Panc1 (cell line): ENCODE data around the gene PSMB11. TPM values are rescaled to one million over a fixed set of nuclear protein-coding genes. Genes with fewer than 3 reads are reported as not detected.

Source experiments
- ATAC-seq: fragments of 200-7000 bp; cut with Tn5 transposase; 2 replicates; pipeline ENCODE4 v1.9.1; 2020; ENCODE audit warnings: mild to moderate bottlenecking, moderate library complexity
- BruUV-seq: library from RNA; stranded (reverse); fragments of 400-500 nt; replicated peaks from 2 replicates; lab custom pipeline; 2021; lab: Mats Ljungman, UMichigan
- CTCF ChIA-PET: fragments of 300-600 bp; sonication (Branson Sonifier 250); formaldehyde crosslinking; loops from one replicate; lab custom pipeline; 2022; ENCODE audit warnings: antibody characterized with exemption; lab: Charles Lee
- POLR2A ChIA-PET: fragments of 300-600 bp; sonication (Branson Sonifier 250); formaldehyde crosslinking; loops from one replicate; lab custom pipeline; 2022; ENCODE audit warnings: antibody characterized with exemption; lab: Charles Lee
- DNase-seq: peaks from one replicate; pipeline ENCODE4 v3.0.0-alpha.2; 2010; ENCODE audit warnings: low read depth, low spot score
- H3K27ac ChIP-seq: 2 replicates; pipeline ENCODE4 v1.5.1; 2011; ENCODE audit warnings: mild to moderate bottlenecking, low read length, inconsistent platforms
- H3K27me3 ChIP-seq: fragments of 200-500 bp; sonication (Bioruptor generic); 2 replicates; pipeline ENCODE4 v1.6.0; 2014; ENCODE audit warnings: low read length, inconsistent platforms; ENCODE audit not compliant: control insufficient read depth, insufficient read depth
- H3K36me3 ChIP-seq: fragments of 200-500 bp; sonication (Bioruptor generic); 2 replicates; pipeline ENCODE4 v1.5.1; 2014; ENCODE audit warnings: inconsistent platforms, mild to moderate bottlenecking, low read length, moderate library complexity; ENCODE audit not compliant: control insufficient read depth, insufficient read depth
- H3K4me1 ChIP-seq: 2 replicates; pipeline ENCODE4 v1.5.1; 2011; ENCODE audit warnings: inconsistent platforms, mild to moderate bottlenecking, low read length, moderate library complexity; ENCODE audit not compliant: control insufficient read depth, insufficient read depth
- H3K4me3 ChIP-seq, 2 experiments: 2 replicates each; pipeline ENCODE4 v1.5.1; 2011 to 2012; ENCODE audit warnings: low read depth in 2 of 2, low read length in 2 of 2, mild to moderate bottlenecking in 2 of 2, inconsistent platforms in 1 of 2, moderate library complexity in 1 of 2
- H3K9me3 ChIP-seq: fragments of 200-500 bp; sonication (Bioruptor generic); 2 replicates; pipeline ENCODE4 v1.5.1; 2014; ENCODE audit warnings: low read depth, mild to moderate bottlenecking, inconsistent platforms, low read length, moderate library complexity; ENCODE audit not compliant: control insufficient read depth, insufficient read depth
- POLR2AphosphoS5 ChIP-seq: IDR thresholded peaks from 2 replicates; pipeline ENCODE4 v1.6.1; 2012; ENCODE audit warnings: mild to moderate bottlenecking, low read depth, low read length, moderate library complexity
- REST ChIP-seq, 2 experiments: IDR thresholded peaks; 2 replicates each; pipeline ENCODE4 v1.6.1; 2011 to 2012; ENCODE audit warnings: low read depth in 2 of 2, control low read depth in 1 of 2, low read length in 1 of 2, mild to moderate bottlenecking in 1 of 2, moderate library complexity in 1 of 2; ENCODE audit not compliant: insufficient read depth in 1 of 2
- SIN3A ChIP-seq: IDR thresholded peaks from 2 replicates; pipeline ENCODE4 v1.6.1; 2012; ENCODE audit warnings: low read depth, mild to moderate bottlenecking, low read length, moderate library complexity, borderline replicate concordance; ENCODE audit not compliant: insufficient read depth
- TCF7L2 ChIP-seq: IDR thresholded peaks from 2 replicates; pipeline ENCODE4 v1.6.1; 2011; ENCODE audit warnings: mild to moderate bottlenecking, low read depth, low read length, inconsistent platforms
- in situ Hi-C: cut with HindIII; loops from 2 replicates; pipeline ENCODE4 v1.10.0; 2016; ENCODE audit warnings: low sequenced_read_pairs, low pct_unique_long_range_greater_than_20kb
- intact Hi-C: fragments of 100-400 bp; cut with micrococcal nuclease; formaldehyde crosslinking; loops from one replicate; pipeline ENCODE4 v1.10.0; 2022; ENCODE audit not compliant: unreplicated experiment
- total RNA-seq: library from RNA; stranded (reverse); gene quantifications from one replicate; pipeline ENCODE4 v1.2.1, GENCODE V29; 2021; ENCODE audit not compliant: unreplicated experiment
- TF ChIP-seq, protein P1 (sequence below): fragments of 450-650 bp; IDR thresholded peaks from 2 replicates; pipeline ENCODE4 v1.5.1; 2017; ENCODE audit warnings: mild to moderate bottlenecking

Gene PSMB11
- total RNA-seq, 1 experiment from 2014 or later, result not detected

DNA sequence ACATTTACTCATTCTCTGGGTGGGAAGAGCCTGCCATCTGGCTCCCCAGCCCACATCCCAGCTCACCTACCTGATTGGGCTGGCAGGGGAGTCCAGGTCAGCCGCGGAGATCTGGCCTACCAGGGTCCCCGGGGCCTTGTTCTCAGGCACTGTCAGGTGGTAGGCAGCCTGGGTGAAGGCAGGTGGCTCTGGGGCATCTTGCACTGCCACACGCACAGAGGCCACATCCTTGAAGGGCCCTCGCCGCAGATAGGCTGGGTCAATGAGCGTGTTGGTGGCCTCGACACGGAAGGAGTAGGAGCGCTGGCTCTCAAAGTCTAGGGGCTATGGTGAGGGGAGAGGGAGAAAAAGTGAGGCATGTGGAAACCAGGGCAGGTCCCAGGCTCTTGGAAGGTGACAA, 11.4 kb downstream of the PSMB11 start:
- Histone ChIP-seq H3K36me3 (no peaks in the 10 kb centered on the region), H3K9me3 (no peaks in the 10 kb centered on the region), H3K4me1 (peaks cover 3% of the 10 kb centered on the region), H3K27ac (no peak overlapping the region), H3K27me3 (no peaks in the 10 kb centered on the region), H3K4me3 (no peak overlapping the region)
- ChIA-PET POLR2A (no interaction called here), CTCF (interaction anchor here (1.0 kb wide), 1 partner anchor 67 kb away, joined by 3 read pairs; no protein-coding TSS in a partner anchor)
- BruUV-seq, result no TSS peak
- intact Hi-C loops (no loop called here), in situ Hi-C loops (no loop called here)
- TF ChIP-seq REST (IDR thresholded peaks at IDR 0.05; ENCODE audit: insufficient read depth in 1 of 2, low read depth in 2 of 2, low read length in 1 of 2) (no peak), SIN3A (no peak), TCF7L2 (no peak), POLR2AphosphoS5 (no peak)
- TF ChIP-seq, protein P1, sequence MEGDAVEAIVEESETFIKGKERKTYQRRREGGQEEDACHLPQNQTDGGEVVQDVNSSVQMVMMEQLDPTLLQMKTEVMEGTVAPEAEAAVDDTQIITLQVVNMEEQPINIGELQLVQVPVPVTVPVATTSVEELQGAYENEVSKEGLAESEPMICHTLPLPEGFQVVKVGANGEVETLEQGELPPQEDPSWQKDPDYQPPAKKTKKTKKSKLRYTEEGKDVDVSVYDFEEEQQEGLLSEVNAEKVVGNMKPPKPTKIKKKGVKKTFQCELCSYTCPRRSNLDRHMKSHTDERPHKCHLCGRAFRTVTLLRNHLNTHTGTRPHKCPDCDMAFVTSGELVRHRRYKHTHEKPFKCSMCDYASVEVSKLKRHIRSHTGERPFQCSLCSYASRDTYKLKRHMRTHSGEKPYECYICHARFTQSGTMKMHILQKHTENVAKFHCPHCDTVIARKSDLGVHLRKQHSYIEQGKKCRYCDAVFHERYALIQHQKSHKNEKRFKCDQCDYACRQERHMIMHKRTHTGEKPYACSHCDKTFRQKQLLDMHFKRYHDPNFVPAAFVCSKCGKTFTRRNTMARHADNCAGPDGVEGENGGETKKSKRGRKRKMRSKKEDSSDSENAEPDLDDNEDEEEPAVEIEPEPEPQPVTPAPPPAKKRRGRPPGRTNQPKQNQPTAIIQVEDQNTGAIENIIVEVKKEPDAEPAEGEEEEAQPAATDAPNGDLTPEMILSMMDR, result no peak
- DNase-seq, result no peak
- ATAC-seq, result no peak

DNA sequence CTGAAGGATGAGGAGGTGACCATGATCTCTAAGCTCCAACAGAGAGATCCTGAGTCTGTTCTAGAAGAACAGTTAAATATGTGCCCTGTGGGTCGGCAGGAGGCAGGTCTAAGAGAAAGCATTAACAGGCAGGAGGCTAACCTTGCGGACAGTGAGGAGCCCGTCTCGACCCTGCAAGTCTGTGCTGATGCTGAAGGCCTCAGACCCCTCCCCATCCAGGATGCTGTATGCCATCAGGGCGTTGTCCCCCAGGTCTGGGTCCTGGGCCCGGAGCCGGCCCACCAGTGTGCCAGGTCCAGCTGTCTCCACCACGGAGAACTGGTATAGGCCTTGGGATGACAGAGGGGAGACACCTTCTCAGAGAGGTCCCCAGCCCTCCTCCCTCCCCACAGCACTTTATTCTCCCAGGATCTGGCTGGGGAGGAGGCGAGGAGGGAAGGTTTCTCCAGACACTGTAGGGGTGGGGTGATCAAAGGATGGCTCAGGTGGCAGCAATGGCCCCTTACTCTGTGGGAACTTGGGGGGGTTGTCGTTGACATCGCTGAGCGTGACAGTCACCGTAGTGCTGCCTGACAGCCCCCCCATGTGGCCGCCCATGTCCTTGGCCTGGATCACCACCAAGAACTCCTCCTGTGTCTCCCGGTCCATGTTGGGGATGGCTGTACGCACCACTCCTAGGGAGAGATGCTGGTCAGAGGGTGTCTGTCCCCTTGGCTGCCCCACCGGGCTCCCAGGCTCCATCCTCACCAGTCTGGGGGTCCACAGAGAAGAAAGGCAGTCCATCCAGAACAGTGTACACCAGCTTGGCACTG, 12.2 kb downstream of the PSMB11 start:
- Histone ChIP-seq H3K36me3 (no peaks in the 10 kb centered on the region), H3K4me3 (no peak overlapping the region), H3K4me1 (peaks cover 3% of the 10 kb centered on the region), H3K9me3 (no peaks in the 10 kb centered on the region), H3K27me3 (no peaks in the 10 kb centered on the region), H3K27ac (no peak overlapping the region)
- ChIA-PET POLR2A (no interaction called here), CTCF (interaction anchor here (1.0 to 2.6 kb wide), 2 partner anchors 68 kb away, joined by 3 to 12 read pairs; no protein-coding TSS in a partner anchor)
- no TSS peak for BruUV-seq
- no peak for TF ChIP-seq SIN3A
- TF ChIP-seq, protein P1, result peak; percentile 46
- intact Hi-C loops (no loop called here), in situ Hi-C loops (no loop called here)
- ATAC-seq (no peak), DNase-seq (no peak)
